GM18502 (cell line): ENCODE measurements around the gene ZPBP2.
"Not testable (repeated sequence)": the region's sequence is repeated elsewhere in the genome, so short reads cannot be mapped to it uniquely, and the experiment has no call there.

Experiments used
- ATAC-seq: cut with Tn5 transposase; IDR thresholded peaks from one replicate; pipeline ENCODE4 v1.9.1; 2021; ENCODE audit warnings: mild to moderate bottlenecking; ENCODE audit not compliant: unreplicated experiment, poor library complexity

The ZPBP2 gene, protein sequence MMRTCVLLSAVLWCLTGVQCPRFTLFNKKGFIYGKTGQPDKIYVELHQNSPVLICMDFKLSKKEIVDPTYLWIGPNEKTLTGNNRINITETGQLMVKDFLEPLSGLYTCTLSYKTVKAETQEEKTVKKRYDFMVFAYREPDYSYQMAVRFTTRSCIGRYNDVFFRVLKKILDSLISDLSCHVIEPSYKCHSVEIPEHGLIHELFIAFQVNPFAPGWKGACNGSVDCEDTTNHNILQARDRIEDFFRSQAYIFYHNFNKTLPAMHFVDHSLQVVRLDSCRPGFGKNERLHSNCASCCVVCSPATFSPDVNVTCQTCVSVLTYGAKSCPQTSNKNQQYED

DNA sequence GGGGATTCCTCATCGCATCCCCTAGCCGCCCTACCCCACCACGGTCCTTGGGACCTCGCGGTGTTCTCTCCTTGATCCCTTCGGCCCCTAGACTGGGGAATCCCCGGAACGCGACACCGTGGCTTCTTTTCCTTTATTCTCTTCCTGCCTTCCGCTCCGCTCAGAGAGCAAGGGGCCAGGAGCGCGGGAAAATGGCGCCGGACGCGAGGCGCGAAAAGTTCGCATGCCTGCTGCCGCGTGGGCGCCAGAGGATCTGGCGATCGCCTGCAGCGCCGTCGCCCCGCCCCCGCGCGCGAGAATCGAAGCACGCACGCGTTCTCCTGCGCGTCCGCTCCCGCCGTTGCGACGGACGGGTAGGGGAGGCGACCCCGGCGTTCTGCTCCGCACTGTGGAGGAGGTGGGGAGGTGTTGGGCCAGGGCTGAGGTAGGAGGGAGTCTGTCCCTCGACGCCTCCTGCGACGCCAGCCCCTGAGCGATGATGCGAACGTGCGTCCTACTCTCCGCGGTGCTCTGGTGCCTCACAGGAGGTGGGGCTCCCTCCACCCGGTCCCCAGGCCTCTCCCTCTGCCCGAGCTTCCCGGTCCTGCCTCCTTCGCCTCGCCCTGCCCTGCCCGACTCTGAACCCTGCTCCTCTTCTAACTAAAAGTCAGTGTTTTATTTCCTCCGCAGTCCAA lies at the start of gene ZPBP2:
ZPBP2 (plus strand) TSS at position 323 of the 674 bp plus-strand sequence; CDS start at position 476, 153 bp downstream.
- no peak for ATAC-seq

DNA sequence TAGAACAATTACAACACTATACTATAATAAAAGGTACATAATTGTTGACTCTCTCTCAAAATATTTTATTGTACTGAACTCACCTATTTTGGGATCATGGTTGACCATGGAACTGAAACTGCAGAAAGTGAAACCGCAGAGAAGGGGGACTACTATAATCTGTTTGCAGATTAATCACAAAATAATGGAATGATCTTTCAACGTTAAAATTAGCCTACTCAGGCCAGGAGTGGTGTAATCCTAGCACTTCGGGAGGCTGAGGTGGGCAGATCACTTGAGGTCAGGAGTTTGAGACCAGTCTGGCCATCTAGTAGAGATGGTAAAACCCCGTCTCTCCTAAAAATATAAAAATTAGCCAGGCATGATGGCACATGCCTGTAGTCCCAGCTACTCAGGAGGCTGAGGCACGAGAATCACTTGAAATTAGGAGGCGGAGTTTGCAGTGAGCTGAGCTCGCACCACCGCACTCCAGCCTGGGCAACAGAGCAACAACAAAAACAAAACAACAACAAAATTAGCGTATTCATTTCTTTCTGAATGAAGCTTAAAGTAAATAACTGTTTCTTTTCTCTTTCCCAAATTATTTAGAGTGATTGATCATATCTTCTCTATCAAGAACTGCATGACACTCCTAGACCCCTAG lies 49.5 kb upstream of the ZPBP2 start:
- no peak for ATAC-seq

DNA sequence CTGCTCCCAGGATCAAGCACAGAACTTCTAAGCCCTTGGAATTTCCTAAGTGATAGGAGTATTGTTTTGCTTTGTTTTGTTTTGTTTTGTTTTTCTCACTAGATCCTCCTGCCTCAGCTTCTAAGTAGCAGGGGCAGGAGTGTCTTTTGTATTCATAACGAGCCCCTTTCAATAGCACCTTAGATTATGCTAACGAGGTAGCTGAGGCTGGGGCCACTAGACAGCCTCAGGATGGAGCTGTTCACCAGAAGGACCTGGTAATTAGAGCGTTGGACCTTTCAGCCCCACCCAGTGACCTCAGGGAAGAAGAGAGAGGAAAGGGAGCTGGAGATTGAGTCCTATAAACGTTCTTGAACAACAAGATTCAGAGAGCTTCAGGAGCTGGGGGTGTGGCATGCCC lies 47.5 kb upstream of the ZPBP2 start:
- ATAC-seq, result no peak

DNA sequence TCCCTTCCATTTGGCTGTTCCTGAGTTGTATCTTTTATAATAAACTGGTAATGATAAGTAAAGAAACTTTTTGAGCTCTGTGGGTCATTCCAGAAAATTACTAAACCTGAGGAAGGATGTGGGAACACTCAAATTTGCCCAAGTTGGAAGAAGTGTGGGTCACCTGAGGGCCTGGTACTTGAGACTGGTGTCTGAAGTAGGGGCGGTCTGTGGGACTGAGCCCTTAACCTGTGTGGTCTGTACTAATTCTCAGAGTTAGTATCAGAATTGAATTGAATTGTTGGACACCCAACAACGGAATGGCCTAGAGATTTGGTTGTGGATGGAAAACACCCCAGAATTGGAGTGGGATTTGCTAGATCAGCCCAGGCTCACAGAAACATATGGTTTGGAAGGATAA lies 47.0 kb upstream of the ZPBP2 start:
- no peak for ATAC-seq

DNA sequence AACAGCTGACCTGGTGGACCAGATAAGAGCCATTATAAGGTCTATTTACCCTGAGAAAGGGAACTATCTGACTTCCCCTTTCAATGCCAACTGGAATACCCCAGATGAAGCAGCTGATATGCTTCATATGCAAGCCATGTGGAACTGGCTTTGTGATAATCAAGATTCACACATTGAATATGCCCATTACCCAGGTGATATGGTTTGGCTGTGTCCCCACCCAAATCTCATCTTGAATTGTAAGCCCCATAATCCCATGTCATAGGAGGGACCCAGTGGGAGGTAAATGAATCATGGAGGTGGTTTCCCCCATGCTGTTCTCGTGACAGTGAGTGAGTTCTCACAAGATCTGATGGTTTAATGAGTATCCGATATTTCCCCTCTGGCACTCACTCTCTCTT lies 46.0 kb upstream of the ZPBP2 start:
- ATAC-seq, result no peak

DNA sequence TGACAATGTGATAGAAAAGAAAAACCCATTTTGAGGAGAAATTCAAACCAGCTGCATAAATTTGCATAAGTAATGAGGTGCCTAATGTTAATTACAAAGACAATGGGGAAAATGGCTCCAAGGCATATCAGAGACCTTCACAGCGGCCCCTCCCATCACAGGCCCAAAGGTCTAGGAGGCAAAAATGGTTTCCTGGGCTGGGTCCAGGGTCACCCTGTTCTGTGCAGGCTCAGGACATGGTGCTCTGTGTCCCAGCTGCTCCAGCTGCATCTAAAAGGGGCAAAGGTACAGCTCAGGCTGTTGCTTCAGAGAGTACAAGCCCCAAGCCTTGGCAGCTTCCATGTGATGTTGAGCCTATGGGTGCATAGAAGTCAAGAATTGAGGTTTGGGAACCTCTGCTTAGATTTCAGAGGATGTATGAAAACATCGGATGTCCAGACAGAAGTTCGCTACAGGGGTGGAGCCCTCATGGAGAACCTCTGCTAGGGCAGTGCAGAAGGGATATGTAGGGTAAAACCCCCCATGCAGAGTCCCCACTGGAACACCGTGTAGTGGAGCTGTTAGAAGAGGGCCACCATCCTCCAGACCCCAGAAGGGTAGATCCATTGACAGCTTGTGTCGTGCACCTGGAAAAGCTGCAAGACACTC lies 44.5 kb upstream of the ZPBP2 start:
- ATAC-seq, result no peak

DNA sequence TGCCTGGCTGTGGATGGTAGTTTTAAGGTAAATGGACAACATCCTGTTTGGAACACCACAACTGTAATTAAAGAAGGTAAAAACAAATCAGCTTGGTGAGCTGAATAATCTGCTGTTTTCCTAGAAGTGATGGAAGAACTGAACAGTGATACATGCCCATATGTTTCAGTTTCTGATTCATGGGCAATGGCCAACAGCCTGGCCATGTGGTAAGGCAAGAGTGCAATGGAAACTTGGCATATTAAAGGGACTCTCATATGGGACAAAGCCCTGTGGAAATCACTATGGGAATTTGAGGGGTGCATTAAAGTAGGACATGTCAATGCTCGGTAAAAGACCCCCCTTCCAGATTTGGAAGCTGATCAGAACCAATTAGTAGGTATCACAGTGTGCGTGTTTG lies 41.7 kb upstream of the ZPBP2 start:
- ATAC-seq, result no peak

DNA sequence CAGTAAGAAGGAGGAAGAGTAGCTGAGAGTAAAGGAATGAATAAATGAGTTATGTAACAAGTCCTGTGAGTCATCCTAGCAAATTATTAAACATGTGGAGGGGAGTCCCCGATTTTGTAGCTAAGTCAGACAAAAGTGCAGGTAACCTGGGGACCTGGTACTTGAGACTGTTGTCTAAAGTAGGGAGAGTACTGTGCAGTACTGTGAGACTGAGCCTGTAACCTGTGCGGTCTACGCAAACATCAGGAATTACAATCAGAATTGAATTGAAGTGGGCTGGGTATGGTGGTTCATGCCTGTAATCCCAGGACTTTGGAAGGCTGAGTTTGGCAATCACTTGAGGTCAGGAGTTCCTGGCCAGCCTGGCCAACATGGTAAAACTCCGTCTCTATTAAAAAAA lies 39.6 kb upstream of the ZPBP2 start:
- no peak for ATAC-seq

DNA sequence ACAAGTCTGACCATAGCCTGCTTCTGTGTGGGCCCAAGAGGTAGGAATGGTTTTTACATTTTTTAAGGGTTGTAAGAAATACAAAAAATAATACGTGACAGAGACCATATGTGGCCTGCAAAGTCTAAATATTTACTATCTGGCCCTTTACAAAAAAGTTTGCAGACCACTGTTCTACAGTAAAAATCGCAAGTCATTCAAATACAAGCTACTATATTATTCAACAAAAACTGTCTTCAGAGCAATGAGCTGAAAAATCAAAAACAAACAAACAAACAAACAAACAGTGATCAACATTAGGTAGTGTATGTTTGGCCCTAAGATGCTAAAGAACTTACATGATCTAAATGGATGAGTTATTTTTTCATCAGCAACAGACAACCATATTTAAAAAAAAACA lies 36.4 kb upstream of the ZPBP2 start:
- no peak for ATAC-seq

DNA sequence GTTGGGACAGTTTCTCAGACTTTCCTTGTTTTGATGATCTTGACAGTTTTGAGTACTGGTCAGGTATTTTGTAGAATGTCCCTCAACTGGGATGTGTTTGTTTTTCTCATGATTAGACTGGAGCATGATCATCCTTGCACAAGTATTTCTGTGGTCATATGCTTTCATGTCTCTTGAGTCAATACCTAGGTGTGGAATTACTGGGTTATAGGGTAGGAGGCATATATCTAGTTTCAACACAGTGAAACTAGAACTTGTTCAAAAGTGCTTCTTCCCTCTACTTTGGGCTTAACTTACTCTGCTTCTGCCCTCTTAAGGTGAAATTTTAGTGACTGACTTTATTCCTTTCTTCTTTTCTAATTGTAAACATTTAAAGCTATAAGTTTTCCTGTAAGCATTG lies 34.0 kb upstream of the ZPBP2 start:
- no peak for ATAC-seq

DNA sequence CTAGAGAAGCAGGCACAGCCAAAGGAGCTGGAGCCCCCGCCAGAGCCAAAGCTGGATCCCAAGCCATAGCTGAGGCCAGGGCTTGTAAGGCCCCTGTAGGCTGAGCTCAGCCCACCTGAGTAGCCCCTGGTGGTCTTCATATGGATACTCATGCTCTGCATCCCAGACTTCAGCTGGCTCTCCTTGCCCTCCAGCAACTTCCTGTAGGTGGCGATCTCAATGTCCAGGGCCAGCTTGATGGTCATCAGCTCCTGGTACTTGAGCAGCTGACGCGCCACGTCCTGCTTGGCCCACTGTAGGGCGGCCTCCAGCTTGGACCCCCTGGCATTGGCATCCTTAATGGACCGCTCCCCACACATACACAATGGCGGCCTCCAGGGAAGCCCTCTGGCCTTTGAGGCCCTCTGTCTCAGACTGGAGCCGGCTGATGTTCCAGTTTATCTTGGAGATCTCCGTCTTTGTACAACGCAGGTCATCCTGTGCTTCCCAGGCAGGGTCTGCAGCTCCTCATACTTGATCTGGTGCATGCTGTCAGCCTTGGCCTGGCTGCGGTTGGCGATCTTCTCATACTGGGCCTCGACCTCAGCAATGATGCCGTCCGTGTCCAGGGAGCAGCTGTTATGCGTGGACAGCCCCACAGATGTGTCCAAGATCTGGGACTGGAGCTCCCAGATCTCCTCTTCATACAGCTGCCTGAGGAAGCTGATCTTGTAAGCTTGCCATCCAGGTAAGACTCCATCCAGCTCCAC lies 32.8 kb upstream of the ZPBP2 start:
- no peak for ATAC-seq

DNA sequence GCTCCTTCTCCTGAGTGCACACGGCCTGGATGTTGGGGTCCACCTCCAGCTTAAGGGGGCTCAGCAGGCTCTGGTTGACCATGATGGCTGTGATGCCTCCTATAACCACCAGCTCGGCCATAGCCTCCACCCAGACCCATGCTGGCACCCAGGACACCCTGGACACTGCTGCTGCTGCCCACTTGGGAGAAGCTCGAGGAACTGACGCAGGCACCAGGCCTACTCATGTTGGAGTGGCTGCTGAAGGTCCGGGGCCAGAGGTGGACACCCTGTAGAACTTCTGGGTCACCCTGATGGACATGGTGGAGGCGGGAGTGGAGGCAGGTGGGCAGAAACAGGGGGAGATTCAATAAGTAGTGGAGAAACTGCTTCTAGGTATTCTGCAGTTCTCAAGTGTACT lies 31.9 kb upstream of the ZPBP2 start:
- ATAC-seq, result no peak

DNA sequence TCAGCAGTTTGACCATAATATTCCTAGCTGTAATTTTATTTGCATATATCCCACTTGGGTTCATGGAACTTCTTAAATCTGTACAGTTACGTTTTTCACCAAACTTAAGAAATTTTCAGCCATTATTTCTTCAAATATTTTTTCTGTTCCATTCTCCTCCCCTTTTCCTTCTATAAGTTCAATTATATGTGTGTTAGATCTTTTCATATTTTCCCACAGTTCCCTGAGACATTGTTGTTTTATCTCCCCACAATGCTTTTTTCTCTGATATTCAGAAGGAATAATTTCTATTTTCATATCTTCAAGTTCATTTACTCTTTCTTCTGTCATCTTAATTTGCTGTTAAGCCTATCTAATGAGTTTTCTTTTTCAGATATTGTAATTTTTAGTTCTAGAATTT lies 29.9 kb upstream of the ZPBP2 start:
- no peak for ATAC-seq

DNA sequence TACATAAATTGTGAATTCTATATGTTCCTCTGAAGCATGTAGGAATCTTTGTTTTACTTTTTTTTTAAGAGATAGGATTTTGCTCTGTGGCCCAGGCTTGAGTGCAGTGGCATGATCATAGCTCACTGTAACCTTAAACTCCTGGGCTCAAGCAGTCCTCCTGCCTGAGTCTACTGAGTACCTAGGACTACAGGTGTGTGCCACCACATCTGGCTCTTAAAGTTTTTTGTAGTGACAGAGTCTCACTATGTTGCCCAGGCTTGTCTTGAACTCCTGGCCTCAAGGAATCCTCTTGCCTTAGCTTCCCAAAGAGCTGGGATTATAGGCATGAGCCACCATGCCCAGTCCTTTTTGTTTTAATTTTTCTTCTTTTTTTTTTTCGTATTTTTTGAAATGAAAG lies 29.2 kb upstream of the ZPBP2 start:
- ATAC-seq, result no peak

DNA sequence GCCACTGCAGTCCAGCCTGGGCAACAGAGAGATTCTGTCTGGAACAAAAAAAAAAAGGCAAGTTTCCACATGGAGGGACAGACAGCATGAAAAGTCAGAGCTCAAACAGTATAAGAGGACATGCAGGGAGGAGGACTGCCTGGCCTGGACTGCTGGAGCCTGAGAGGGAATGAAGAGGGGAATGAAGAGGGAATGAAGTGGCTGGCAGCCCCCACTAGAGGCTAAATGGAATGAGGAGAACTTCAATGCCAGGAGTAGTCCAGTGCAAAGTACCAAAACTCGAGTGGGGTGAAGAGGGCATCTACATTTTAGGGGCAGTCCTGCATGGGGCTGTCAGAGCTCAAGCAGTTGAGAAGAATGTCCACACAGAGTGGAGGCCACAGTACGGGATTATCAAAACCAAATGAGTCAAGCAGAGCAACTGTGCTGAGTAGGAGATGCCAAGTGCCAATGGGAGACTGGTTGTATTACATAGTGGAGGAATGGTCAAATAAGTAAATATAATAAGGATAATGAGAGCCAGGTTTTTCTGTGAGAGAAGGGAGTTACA lies 26.8 kb upstream of the ZPBP2 start:
- ATAC-seq, result no peak

DNA sequence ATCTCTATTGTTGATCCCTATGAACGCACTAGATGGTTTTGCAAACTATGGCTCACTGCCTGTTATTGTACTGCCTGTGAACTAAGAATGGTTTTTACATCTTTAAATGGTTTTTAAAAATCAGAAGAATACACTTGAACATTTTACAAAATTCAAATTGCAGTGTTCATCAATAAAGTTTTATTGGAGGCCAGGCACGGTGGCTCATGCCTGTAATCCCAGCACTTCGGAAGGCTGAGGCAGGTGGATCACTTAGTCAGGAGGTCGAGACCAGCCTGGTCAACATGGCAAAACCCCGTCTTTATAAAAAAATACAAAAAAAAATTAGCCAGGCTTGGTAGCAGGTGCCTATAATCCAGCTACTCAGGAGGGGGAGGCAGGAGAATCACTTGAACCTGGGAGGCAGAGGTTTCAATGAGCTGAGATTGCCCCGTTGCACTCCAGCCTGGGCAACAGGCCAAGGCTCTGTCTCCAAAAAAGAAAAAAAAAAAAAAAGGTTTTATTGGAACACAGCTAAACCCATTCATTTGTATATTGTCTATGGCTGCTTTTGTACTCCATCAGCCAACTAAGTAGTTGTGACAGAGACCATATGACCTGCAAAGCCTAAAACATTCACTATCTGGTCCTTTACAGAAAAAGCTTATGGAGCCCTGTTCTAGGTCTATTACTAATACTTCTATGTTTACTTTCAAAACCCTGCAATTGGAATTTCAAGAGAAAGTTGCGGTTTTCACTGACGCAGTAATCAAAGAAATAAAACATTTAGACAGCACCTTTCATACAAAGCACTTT lies 22.8 kb upstream of the ZPBP2 start:
- no peak for ATAC-seq

DNA sequence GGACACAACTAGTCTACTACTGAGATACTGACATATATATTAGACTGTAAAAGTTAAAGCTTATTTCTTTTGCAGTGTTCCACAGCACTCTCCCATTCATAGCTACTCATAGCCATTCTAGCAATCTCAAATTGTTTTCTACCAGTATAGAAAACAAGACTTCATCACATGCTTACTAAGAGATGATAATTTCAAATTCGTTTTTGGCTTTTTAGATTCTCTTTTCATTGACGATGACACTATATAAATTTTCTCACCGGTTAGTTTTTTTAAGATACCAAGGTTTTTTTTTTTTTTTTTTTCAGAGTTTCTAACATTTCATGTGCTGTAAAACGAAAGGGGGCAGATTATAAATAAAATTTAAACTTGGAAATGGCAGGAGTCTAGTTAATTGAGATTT lies 21.8 kb upstream of the ZPBP2 start:
- ATAC-seq, result no peak

DNA sequence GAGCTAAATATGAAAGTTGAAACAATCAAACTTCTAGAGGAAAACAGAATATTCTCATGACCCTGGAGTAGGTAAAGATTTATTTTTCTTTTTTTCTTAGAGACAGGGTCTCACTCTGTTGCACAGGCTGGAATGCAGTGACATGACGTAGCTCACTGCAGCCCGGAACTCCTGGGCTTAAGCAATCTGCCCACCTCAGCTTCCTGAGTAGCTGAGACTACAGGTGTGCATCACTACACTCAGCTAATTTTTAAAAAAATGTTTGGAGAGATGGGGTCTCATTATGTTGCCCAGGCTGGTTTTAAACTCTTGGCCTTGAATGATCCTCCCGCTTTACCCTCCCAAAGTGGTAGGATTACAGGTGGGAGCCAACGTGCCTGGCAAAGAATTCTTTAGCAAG lies 19.4 kb upstream of the ZPBP2 start:
- ATAC-seq, result no peak

DNA sequence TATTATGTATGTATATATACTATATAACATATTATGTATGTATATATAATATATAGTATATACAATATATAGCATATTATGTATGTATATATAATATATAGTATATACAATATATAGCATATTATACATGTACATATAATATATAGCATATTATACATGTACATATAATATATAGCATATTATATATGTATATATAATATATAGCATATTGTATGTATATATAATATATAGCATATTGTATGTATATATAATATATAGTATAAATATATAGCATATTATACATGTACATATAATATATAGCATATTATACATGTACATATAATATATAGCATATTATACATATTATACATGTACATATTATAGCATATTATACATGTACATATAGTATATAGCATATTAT lies 17.8 kb upstream of the ZPBP2 start:
- ATAC-seq, result not testable (repeated sequence)
